Measurements from ENCODE around the gene RBM47. TPM values are rescaled to one million over a fixed set of nuclear protein-coding genes. Genes with fewer than 3 reads are reported as not detected.

The RBM47 gene
- total RNA-seq, 1 donor from 2014 or later, result 4.6 TPM

GRCh38 chr4:40461062-40461461 is 168.6 kb downstream of the RBM47 start:
- Mint-ChIP-seq H3K4me1 (ENCODE audit: unreplicated experiment) (no peaks in the 10 kb centered on the region), H3K36me3 (ENCODE audit: low read depth, unreplicated experiment) (no peaks in the 10 kb centered on the region), H3K4me3 (ENCODE audit: unreplicated experiment) (no peak overlapping the region)

GRCh38 chr4:40458683-40459082 is 171.0 kb downstream of the RBM47 start:
- H3K36me3 Mint-ChIP-seq (ENCODE audit: low read depth, unreplicated experiment), result no peaks in the 10 kb centered on the region
- TF ChIP-seq CTCF (IDR thresholded peaks at IDR 0.05; ENCODE audit: unreplicated experiment), result no peak
- no peak overlapping the region for H3K27ac Mint-ChIP-seq (ENCODE audit: unreplicated experiment)
- H3K4me3 Mint-ChIP-seq (ENCODE audit: unreplicated experiment), result no peak overlapping the region
- no peaks in the 10 kb centered on the region for H3K27me3 Mint-ChIP-seq (ENCODE audit: unreplicated experiment)
- H3K4me1 Mint-ChIP-seq (ENCODE audit: unreplicated experiment), result no peaks in the 10 kb centered on the region
- H3K9me3 Mint-ChIP-seq (ENCODE audit: unreplicated experiment), result no peaks in the 10 kb centered on the region
- DNase-seq (ENCODE audit: low spot score), result no peak

More at GRCh38 chr4:40461062-40461461, 168.6 kb downstream of the RBM47 start:
- no peak for TF ChIP-seq CTCF (IDR thresholded peaks at IDR 0.05; ENCODE audit: unreplicated experiment)
- no peak for DNase-seq (ENCODE audit: low spot score)
- Mint-ChIP-seq H3K27ac (ENCODE audit: unreplicated experiment) (no peak overlapping the region), H3K9me3 (ENCODE audit: unreplicated experiment) (no peaks in the 10 kb centered on the region), H3K27me3 (ENCODE audit: unreplicated experiment) (no peaks in the 10 kb centered on the region)

GRCh38 chr4:40458109-40458508 is 171.6 kb downstream of the RBM47 start:
- Mint-ChIP-seq H3K27ac (ENCODE audit: unreplicated experiment) (no peak overlapping the region), H3K4me1 (ENCODE audit: unreplicated experiment) (no peaks in the 10 kb centered on the region), H3K4me3 (ENCODE audit: unreplicated experiment) (no peak overlapping the region), H3K27me3 (ENCODE audit: unreplicated experiment) (no peaks in the 10 kb centered on the region), H3K9me3 (ENCODE audit: unreplicated experiment) (no peaks in the 10 kb centered on the region), H3K36me3 (ENCODE audit: low read depth, unreplicated experiment) (no peaks in the 10 kb centered on the region)
- no peak for DNase-seq (ENCODE audit: low spot score)
- no peak for TF ChIP-seq CTCF (IDR thresholded peaks at IDR 0.05; ENCODE audit: unreplicated experiment)

- no peak for DNase-seq (ENCODE audit: low spot score)
- no peak overlapping the region for H3K4me3 Mint-ChIP-seq (ENCODE audit: unreplicated experiment)
- no peak for TF ChIP-seq CTCF (IDR thresholded peaks at IDR 0.05; ENCODE audit: unreplicated experiment)
- no peak overlapping the region for H3K27ac Mint-ChIP-seq (ENCODE audit: unreplicated experiment)
- no peaks in the 10 kb centered on the region for H3K9me3 Mint-ChIP-seq (ENCODE audit: unreplicated experiment)
- H3K36me3 Mint-ChIP-seq (ENCODE audit: low read depth, unreplicated experiment), result no peaks in the 10 kb centered on the region
- H3K27me3 Mint-ChIP-seq (ENCODE audit: unreplicated experiment), result no peaks in the 10 kb centered on the region
- H3K4me1 Mint-ChIP-seq (ENCODE audit: unreplicated experiment), result no peaks in the 10 kb centered on the region
Observed at GRCh38 chr4:40455340-40455902, 174.2 kb downstream of the RBM47 start.

- no peak for TF ChIP-seq CTCF (IDR thresholded peaks at IDR 0.05; ENCODE audit: unreplicated experiment)
- no peaks in the 10 kb centered on the region for H3K36me3 Mint-ChIP-seq (ENCODE audit: low read depth, unreplicated experiment)
- no peaks in the 10 kb centered on the region for H3K4me1 Mint-ChIP-seq (ENCODE audit: unreplicated experiment)
- no peak for DNase-seq (ENCODE audit: low spot score)
- H3K9me3 Mint-ChIP-seq (ENCODE audit: unreplicated experiment), result no peaks in the 10 kb centered on the region
- H3K27me3 Mint-ChIP-seq (ENCODE audit: unreplicated experiment), result no peaks in the 10 kb centered on the region
- no peak overlapping the region for H3K27ac Mint-ChIP-seq (ENCODE audit: unreplicated experiment)
- no peak overlapping the region for H3K4me3 Mint-ChIP-seq (ENCODE audit: unreplicated experiment)
Observed at GRCh38 chr4:40454816-40455215, 174.8 kb downstream of the RBM47 start.

Measured in endothelial cell (in vitro differentiated cells).